Measurements from ENCODE around the gene BRIX1.

- peak in 1 of 2 donors; percentile 45 for TF ChIP-seq CTCF (IDR thresholded peaks at IDR 0.05; ENCODE audit: extremely low read depth in 1 of 2, insufficient read depth in 1 of 2, low read depth in 1 of 2, low read length in 2 of 2)
- no peak for TF ChIP-seq MYC (IDR thresholded peaks at IDR 0.05; ENCODE audit: low read depth, low read length)
- TF ChIP-seq POLR2A (IDR thresholded peaks at IDR 0.05; ENCODE audit: low read depth, low read length) = no peak
- TF ChIP-seq POLR2AphosphoS5 (IDR thresholded peaks at IDR 0.05; ENCODE audit: insufficient read depth, low read depth, low read length) = no peak
- TF ChIP-seq EZH2 (IDR thresholded peaks at IDR 0.05; ENCODE audit: borderline replicate concordance, low read depth, low read length, severe bottlenecking) = no peak
- no peak for TF ChIP-seq MAX (IDR thresholded peaks at IDR 0.05; ENCODE audit: insufficient read depth, insufficient read length)
- no peak for TF ChIP-seq JUN (IDR thresholded peaks at IDR 0.05; ENCODE audit: borderline replicate concordance, insufficient read depth, insufficient read length, low read depth)
- no peak for TF ChIP-seq FOS (IDR thresholded peaks at IDR 0.05; ENCODE audit: borderline replicate concordance, insufficient read depth, low read length)
- TF ChIP-seq GATA2 (IDR thresholded peaks at IDR 0.05; ENCODE audit: insufficient read depth, insufficient read length, low read depth, low read length) = no peak
Measured at GRCh38 chr5:34957857-34958690, 42.6 kb downstream of the BRIX1 start.
